ENCODE measurements around the gene PIGN.

- TF ChIP-seq CTCF (IDR thresholded peaks at IDR 0.05) (no peak), EZH2 (IDR thresholded peaks at IDR 0.05; ENCODE audit: borderline replicate concordance, insufficient read depth, low read depth, low read length, poor library complexity, severe bottlenecking) (no peak)
Observed at GRCh38 chr18:62027914-62028520, 158.8 kb downstream of the PIGN start.

All from B cell (primary cell).